KMS-11 (cell line): ENCODE measurements around the gene PFKP.

Experiments
- H2AFZ ChIP-seq: fragments of 200-600 bp; sonication (generic); 2 replicates; pipeline ENCODE4 v1.6.1; 2016; ENCODE audit warnings: antibody characterized with exemption, mixed run types, low read depth
- H3K27ac ChIP-seq: fragments of 200-600 bp; sonication (generic); 2 replicates; pipeline ENCODE4 v1.6.1; 2016; ENCODE audit warnings: mild to moderate bottlenecking, mixed run types
- H3K27me3 ChIP-seq: fragments of 200-600 bp; sonication (generic); 2 replicates; pipeline ENCODE4 v1.6.1; 2017; ENCODE audit warnings: mild to moderate bottlenecking, low read depth, mixed run types, moderate library complexity; ENCODE audit not compliant: insufficient read depth
- H3K36me3 ChIP-seq: fragments of 200-600 bp; sonication (generic); 2 replicates; pipeline ENCODE4 v1.6.1; 2017; ENCODE audit warnings: mild to moderate bottlenecking, mixed run types; ENCODE audit not compliant: insufficient read depth
- H3K4me1 ChIP-seq: fragments of 200-600 bp; sonication (generic); 2 replicates; pipeline ENCODE4 v1.6.1; 2016; ENCODE audit warnings: mild to moderate bottlenecking, low read depth, mixed run types; ENCODE audit not compliant: poor library complexity, severe bottlenecking
- H3K4me2 ChIP-seq: fragments of 200-600 bp; sonication (generic); 2 replicates; pipeline ENCODE4 v1.7.0; 2016; ENCODE audit warnings: mild to moderate bottlenecking, mixed run types
- H3K4me3 ChIP-seq: fragments of 200-600 bp; sonication (generic); IDR thresholded peaks from 2 replicates; pipeline ENCODE4 v1.6.1; 2017; ENCODE audit warnings: low read depth, low read length, mixed read lengths; ENCODE audit not compliant: insufficient read depth
- H3K79me2 ChIP-seq: fragments of 200-600 bp; sonication (generic); 2 replicates; pipeline ENCODE4 v1.6.1; 2016; ENCODE audit warnings: low read depth, mixed run types; ENCODE audit not compliant: insufficient read depth
- H3K9ac ChIP-seq: fragments of 200-600 bp; sonication (generic); 2 replicates; pipeline ENCODE4 v1.6.1; 2016; ENCODE audit warnings: mild to moderate bottlenecking, mixed run types
- H4K20me1 ChIP-seq: fragments of 200-600 bp; sonication (generic); 2 replicates; pipeline ENCODE4 v1.6.1; 2016; ENCODE audit warnings: mild to moderate bottlenecking, mixed run types; ENCODE audit not compliant: insufficient read depth
- CTCF ChIP-seq: fragments of 200-600 bp; sonication (generic); conservative IDR thresholded peaks from 2 replicates; pipeline ENCODE4 v1.6.1; 2017; ENCODE audit warnings: low read depth, mild to moderate bottlenecking, antibody characterized with exemption, low read length, moderate library complexity, mixed read lengths

Gene PFKP

GRCh38 chr10:3165196-3165595 is 97.8 kb downstream of the PFKP start:
- H3K36me3 ChIP-seq, result peaks cover 7% of the 10 kb centered on the region; the same call in 1 of the 2 replicates
- H3K27ac ChIP-seq, result no peak overlapping the region
- H3K9ac ChIP-seq, result no peak overlapping the region
- no peaks in the 10 kb centered on the region for H3K79me2 ChIP-seq
- TF ChIP-seq CTCF, result no peak
- no peaks in the 10 kb centered on the region for H3K4me1 ChIP-seq
- H2AFZ ChIP-seq, result no peak overlapping the region
- no peak overlapping the region for H3K4me2 ChIP-seq
- no peaks in the 10 kb centered on the region for H4K20me1 ChIP-seq
- H3K27me3 ChIP-seq, result no peaks in the 10 kb centered on the region
- no peak overlapping the region for H3K4me3 ChIP-seq

DNA sequence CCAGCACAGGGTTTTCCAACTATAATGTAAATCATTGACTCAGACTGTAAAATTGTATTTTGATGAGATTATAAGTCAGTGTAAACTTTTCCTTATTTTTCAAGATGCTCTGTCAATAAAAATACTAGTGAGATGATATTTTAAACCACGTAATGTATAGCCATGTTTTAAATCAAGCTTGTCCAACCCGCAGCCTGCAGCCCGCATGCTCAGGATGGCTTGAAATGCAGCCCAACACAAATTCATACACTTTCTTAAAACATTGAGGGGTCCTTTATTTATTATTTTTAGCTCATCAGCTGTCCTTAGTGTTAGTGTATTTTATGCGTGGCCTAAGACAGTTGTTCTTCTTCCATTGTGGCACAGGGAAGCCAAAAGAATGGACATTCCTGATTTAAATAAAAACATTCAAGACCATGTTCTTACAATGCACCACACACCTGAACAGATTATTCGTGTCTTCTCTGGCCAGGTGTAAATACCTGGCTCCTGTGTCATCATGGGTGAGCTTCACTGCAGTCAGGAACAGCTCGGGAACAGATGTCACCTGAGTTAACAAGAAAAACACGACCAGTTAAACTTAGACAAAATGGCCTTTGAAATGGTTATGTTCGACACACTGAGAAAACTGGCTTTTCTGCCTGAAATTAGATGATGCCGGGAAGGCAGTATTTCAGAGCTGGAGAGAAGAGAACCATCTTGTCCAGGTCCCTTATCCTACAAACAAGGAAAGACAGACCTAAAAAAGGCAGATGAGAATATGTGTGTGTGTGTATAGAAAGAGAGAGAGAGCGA is 99.3 kb downstream of the PFKP start:
- no peak overlapping the region for H3K4me2 ChIP-seq
- H3K79me2 ChIP-seq, result peaks cover 8% of the 10 kb centered on the region; the same call in 1 of the 2 replicates
- peaks cover 7% of the 10 kb centered on the region; the same call in 1 of the 2 replicates for H3K36me3 ChIP-seq
- H3K9ac ChIP-seq, result no peak overlapping the region
- TF ChIP-seq CTCF, result no peak
- no peak overlapping the region for H3K4me3 ChIP-seq
- no peak overlapping the region for H3K27ac ChIP-seq
- H2AFZ ChIP-seq, result no peak overlapping the region
- no peaks in the 10 kb centered on the region for H4K20me1 ChIP-seq
- peaks cover 7% of the 10 kb centered on the region for H3K4me1 ChIP-seq
- no peaks in the 10 kb centered on the region for H3K27me3 ChIP-seq

DNA sequence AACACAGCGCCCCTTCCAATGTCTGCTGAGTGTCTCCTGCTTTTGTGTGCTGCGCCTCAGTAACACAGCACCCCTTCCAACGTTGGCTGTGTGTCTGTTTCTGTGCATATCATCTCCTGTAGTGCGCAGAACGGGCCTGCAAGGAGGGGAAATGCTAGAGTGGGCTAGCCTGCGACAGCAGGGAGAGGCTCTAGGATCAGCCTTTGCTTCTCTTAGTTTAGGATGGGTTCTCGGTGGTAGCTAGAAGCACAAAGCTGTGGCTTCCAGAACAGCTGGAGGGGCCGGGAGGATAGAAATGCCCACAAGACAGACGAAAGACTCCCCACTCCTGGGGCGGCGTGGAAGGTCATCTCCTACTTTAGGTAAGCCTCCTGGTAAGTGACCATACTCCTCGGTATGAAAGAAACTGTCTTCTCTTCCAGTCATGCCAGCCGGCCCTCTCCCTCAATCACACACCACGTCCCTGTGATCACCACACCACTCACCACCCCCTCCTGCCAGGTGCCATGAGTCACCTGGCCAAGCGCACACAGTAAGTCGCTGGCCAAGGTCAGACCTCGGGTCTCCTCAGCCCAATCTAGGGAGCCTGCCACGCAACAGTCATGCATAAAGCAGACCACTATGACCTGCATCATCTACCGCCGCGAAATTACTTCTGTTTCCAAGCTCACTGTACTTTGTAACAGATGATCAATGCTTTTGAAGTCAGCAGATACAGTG is 100.4 kb downstream of the PFKP start:
- Histone ChIP-seq H3K27me3 (no peaks in the 10 kb centered on the region), H3K27ac (no peak overlapping the region), H3K4me1 (peaks cover 8% of the 10 kb centered on the region), H3K79me2 (peaks cover 11% of the 10 kb centered on the region; the same call in 1 of the 2 replicates), H3K36me3 (peaks cover 7% of the 10 kb centered on the region; the same call in 1 of the 2 replicates), H2AFZ (no peak overlapping the region), H3K4me3 (no peak overlapping the region), H3K9ac (no peak overlapping the region), H4K20me1 (no peaks in the 10 kb centered on the region), H3K4me2 (no peak overlapping the region)
- TF ChIP-seq CTCF, result no peak

GRCh38 chr10:3169271-3169670 is 101.9 kb downstream of the PFKP start:
- Histone ChIP-seq H3K4me3 (no peak overlapping the region), H3K27ac (no peak overlapping the region), H2AFZ (no peak overlapping the region), H3K79me2 (peaks cover 11% of the 10 kb centered on the region; the same call in 1 of the 2 replicates), H3K27me3 (no peaks in the 10 kb centered on the region), H3K4me2 (no peak overlapping the region), H4K20me1 (no peaks in the 10 kb centered on the region), H3K9ac (no peak overlapping the region), H3K36me3 (peaks cover 7% of the 10 kb centered on the region; the same call in 1 of the 2 replicates), H3K4me1 (peaks cover 8% of the 10 kb centered on the region)
- TF ChIP-seq CTCF, result no peak
